Measurements from ENCODE around the gene CGB8.
"Not testable (repeated sequence)": the region's sequence is repeated elsewhere in the genome, so short reads cannot be mapped to it uniquely, and the experiment has no call there.

- TF ChIP-seq, protein P1, sequence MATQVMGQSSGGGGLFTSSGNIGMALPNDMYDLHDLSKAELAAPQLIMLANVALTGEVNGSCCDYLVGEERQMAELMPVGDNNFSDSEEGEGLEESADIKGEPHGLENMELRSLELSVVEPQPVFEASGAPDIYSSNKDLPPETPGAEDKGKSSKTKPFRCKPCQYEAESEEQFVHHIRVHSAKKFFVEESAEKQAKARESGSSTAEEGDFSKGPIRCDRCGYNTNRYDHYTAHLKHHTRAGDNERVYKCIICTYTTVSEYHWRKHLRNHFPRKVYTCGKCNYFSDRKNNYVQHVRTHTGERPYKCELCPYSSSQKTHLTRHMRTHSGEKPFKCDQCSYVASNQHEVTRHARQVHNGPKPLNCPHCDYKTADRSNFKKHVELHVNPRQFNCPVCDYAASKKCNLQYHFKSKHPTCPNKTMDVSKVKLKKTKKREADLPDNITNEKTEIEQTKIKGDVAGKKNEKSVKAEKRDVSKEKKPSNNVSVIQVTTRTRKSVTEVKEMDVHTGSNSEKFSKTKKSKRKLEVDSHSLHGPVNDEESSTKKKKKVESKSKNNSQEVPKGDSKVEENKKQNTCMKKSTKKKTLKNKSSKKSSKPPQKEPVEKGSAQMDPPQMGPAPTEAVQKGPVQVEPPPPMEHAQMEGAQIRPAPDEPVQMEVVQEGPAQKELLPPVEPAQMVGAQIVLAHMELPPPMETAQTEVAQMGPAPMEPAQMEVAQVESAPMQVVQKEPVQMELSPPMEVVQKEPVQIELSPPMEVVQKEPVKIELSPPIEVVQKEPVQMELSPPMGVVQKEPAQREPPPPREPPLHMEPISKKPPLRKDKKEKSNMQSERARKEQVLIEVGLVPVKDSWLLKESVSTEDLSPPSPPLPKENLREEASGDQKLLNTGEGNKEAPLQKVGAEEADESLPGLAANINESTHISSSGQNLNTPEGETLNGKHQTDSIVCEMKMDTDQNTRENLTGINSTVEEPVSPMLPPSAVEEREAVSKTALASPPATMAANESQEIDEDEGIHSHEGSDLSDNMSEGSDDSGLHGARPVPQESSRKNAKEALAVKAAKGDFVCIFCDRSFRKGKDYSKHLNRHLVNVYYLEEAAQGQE (IDR thresholded peaks at IDR 0.05): not testable (repeated sequence)
- TF ChIP-seq, protein P2, sequence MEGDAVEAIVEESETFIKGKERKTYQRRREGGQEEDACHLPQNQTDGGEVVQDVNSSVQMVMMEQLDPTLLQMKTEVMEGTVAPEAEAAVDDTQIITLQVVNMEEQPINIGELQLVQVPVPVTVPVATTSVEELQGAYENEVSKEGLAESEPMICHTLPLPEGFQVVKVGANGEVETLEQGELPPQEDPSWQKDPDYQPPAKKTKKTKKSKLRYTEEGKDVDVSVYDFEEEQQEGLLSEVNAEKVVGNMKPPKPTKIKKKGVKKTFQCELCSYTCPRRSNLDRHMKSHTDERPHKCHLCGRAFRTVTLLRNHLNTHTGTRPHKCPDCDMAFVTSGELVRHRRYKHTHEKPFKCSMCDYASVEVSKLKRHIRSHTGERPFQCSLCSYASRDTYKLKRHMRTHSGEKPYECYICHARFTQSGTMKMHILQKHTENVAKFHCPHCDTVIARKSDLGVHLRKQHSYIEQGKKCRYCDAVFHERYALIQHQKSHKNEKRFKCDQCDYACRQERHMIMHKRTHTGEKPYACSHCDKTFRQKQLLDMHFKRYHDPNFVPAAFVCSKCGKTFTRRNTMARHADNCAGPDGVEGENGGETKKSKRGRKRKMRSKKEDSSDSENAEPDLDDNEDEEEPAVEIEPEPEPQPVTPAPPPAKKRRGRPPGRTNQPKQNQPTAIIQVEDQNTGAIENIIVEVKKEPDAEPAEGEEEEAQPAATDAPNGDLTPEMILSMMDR (IDR thresholded peaks at IDR 0.05; ENCODE audit: low read depth, low read length, missing input control): peak; percentile 61
- TF ChIP-seq SP1 (IDR thresholded peaks at IDR 0.05); ATF3 (IDR thresholded peaks at IDR 0.05); TAF1 (conservative IDR thresholded peaks at IDR 0.05): not testable (repeated sequence)
- TF ChIP-seq HNF4A (conservative IDR thresholded peaks at IDR 0.05) (peak; percentile 60 to 72), RAD21 (IDR thresholded peaks at IDR 0.05) (peak; percentile 79 to 82)
Observed at GRCh38 chr19:49074869-49075268, 26.0 kb upstream of the CGB8 start.

All from liver (tissue), 3 donors.